GM08714 (cell line): ENCODE data around the gene CDPF1.
"Not testable (repeated sequence)": the region's sequence is repeated elsewhere in the genome, so short reads cannot be mapped to it uniquely, and the experiment has no call there.

Experiments
- H3K4me3 ChIP-seq: fragments of 200-500 bp; sonication (Bioruptor generic); 2 replicates; pipeline ENCODE4 v1.5.1; 2014; ENCODE audit warnings: mild to moderate bottlenecking, low read length, inconsistent platforms
- ZNF274 ChIP-seq: IDR thresholded peaks from 2 replicates; pipeline ENCODE4 v1.6.1; 2012; ENCODE audit warnings: mild to moderate bottlenecking, low read depth, low read length

Gene CDPF1

GRCh38 chr22:46274381-46274780 lies 24.3 kb upstream of the CDPF1 start:
- no peak for TF ChIP-seq ZNF274
- no peak overlapping the region for H3K4me3 ChIP-seq

DNA sequence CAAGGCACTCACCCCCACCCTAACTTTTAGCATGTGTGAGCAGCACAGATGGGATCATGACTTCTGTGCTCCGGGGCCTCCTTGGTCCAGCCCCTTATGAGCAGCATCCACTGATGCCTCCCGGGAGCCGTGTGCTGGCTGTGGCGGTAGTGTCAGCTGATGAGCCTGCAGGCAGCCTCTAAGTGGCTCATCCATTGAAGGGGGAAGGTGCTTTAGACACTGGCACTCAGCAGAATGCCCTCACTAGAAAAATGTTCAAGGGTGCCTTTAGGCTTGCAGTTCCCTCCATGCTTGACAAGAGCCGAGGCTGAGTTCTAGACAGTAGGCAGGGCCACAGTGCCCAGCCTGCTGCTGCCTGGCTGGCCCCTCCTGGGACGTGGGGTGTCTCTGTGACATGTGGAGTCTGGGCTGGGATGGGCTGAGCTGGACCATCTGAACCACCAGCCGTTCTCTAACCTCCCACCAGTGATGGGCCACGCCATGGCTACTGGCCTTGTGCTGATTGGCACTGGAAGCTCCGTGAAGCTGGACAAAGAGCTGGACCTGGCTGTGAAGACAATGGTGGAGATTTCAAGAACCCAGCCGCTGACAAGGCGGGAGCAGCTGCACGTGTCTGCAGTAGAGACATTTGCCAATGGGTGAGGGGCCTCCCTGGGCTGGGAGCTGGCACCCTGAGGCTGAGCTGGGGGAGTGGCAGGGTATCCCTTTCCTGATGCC lies 23.5 kb upstream of the CDPF1 start:
- TF ChIP-seq ZNF274 = no peak

DNA sequence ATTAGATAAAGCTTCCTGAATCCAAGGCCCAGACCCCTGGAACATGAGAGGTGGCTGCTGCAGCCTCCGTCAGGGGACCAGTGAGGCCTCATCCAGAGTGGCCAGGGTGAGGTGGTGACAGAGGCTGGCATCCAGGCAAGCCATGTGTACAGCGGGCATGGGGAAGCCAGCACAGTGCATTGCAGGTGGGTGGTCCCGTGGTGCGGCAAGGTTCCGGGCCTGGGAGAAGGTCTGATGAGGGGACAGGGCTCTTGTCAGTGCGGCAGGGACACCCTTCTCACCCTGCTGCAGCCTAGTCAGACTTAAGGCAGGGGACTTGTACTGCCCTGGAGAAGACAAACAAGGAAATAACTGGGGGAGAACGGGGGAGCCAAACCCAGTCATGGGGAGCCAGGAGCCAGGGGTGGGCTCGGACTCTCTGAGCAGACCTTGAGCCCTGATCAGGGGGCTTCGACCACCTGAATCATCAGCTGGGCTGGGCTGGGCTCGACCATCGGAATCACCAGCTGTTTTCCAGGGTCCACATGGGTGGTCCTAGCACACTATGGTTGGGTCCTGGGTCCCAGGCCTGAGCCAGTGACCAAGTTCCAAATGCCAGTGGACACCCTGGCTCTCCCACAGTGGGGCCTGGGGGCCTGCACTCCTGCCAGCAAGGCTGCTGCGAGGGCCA lies 22.8 kb upstream of the CDPF1 start:
- no peak for TF ChIP-seq ZNF274
- no peak overlapping the region for H3K4me3 ChIP-seq

More for the DNA sequence above, 23.5 kb upstream of the CDPF1 start:
- H3K4me3 ChIP-seq = no peak overlapping the region

DNA sequence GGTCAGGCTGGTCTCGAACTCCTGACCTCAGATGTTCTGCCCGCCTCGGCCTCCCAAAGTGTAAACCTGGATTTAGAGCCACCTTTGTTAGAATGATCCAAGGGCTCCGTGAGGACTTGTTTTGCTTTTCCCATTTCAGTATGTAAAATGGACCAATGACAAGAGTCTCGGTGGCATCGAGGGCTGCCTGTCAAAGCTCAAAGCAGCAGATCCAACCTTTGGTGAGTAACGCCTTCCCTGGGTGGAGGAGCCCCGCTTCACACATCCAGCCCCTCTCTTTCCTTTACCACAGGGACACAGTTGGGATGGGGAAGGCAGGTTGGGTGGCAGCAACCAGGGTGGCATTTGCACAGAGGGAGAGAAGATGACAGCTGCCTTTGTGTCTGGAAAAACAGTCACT lies 22.1 kb upstream of the CDPF1 start:
- TF ChIP-seq ZNF274 = no peak
- H3K4me3 ChIP-seq = no peak overlapping the region

DNA sequence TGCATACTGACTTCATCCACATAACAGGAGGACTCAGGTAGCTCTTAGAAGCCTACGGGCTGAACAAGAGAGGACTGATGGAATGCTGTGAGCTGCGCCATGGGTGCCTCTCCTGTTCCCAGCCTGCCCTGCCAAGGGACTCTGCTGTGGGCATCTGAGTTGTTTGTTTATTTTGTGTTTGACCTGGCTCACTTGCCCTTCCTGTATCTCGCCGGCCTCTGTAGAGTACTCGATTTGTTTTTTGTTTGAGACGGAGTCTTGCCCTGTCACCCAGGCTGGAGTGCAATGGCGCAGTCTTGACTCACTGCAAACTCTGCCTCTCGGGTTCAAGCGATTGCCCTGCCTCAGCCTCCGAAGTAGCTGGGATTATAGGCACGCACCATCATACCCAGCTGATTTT lies 19.5 kb upstream of the CDPF1 start:
- no peak overlapping the region for H3K4me3 ChIP-seq
- TF ChIP-seq ZNF274 = no peak

DNA sequence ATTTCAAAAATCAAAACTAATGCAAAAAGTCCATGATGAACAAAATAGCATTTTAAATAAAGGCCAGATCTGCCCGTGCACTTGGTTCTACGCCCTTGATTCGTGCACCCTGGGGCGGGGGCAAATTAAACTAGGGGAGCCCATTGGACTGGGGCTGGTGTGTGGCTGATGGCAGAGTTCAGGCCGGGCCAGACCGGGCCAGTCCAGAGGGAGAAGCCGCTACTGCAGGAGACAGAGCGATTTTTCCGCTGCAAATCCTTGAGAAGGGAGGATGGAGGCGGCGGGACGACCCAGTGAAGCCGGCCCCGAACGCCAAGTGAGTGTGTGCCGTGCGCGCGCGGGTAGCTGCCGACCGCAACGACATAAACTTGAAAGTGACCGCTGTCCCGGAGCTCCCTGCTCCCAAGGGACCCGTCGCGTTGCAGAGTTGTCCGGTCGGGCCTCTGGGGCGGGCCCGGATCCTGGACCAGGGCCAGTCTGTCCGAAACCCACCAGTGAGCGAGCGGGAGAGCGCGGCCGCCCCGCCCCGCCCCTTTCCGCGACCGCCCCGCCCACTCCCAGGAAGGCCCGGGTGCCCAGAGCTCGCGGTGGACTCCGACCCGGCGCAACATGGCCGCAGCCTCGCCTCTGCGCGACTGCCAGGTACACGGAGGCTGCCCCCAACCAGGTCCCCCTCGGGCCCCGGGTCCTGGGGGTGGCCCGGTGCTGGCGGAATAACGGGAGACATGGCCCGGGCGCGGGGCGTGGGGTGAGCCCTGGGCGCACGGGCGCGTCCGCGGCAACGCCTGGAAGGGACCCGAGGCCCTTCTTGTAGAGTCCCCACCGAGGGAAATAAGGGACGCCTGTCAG lies 17.6 kb upstream of the CDPF1 start, which contains the start of gene TTC38:
TTC38 (plus strand) TSS at position 578 of the 849 bp plus-strand sequence; CDS start at position 610, 32 bp downstream.
- peak within 1 kb of the TSS; percentile 63 for H3K4me3 ChIP-seq
- no peak for TF ChIP-seq ZNF274

- not testable (repeated sequence) for H3K4me3 ChIP-seq
Measured at GRCh38 chr22:46265627-46266026, 15.5 kb upstream of the CDPF1 start.

DNA sequence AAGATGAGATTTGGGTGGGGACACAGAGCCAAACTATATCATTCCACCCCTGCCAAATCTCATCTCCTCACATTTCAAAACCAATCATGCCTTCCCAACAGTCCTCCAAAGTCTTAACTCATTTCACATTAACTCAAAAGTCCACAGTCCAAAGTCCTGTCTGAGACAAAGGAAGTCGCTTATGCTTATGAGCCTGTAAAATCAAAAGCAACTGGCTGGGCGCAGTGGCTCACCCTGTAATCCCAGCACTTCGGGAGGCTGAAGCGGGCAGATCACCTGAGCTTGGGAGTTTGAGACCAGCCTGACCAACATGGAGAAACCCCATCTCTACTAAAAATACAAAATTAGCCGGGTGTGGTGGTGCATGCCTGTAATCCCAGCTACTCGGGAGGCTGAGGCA lies 14.4 kb upstream of the CDPF1 start:
- H3K4me3 ChIP-seq = not testable (repeated sequence)

GRCh38 chr22:46263216-46263590 lies 13.1 kb upstream of the CDPF1 start, which contains the start of gene PKDREJ:
Gene PKDREJ, minus strand, starts transcription at chr22:46263343. Its CDS starts 21 bp downstream, at chr22:46263322.
- TF ChIP-seq ZNF274 = no peak
- H3K4me3 ChIP-seq = no peak within 1 kb of the TSS

GRCh38 chr22:46262449-46263215 lies 12.5 kb upstream of the CDPF1 start:
- H3K4me3 ChIP-seq = no peak overlapping the region
- no peak for TF ChIP-seq ZNF274

GRCh38 chr22:46260038-46260437 lies 9.9 kb upstream of the CDPF1 start:
- H3K4me3 ChIP-seq = no peak overlapping the region
- TF ChIP-seq ZNF274 = no peak

DNA sequence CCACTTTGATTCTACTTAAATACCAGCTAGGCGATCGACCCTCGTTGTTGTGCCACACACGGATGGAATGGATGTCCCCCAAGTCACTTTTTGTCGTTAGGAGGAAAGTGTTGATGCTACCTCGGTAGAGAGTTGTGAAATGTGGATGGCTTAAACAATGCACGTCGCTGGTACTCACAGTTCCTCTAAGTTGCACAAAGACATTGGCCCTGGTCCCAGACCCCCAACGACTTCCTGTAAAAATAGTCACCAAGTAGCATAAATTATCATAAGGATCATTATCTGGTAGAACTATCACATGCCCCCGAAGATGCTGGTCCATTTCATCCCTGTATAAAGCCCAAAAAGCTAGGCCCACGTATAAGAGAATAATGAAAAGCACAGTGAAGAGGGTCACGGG lies 9.3 kb upstream of the CDPF1 start:
- H3K4me3 ChIP-seq = no peak overlapping the region
- no peak for TF ChIP-seq ZNF274

DNA sequence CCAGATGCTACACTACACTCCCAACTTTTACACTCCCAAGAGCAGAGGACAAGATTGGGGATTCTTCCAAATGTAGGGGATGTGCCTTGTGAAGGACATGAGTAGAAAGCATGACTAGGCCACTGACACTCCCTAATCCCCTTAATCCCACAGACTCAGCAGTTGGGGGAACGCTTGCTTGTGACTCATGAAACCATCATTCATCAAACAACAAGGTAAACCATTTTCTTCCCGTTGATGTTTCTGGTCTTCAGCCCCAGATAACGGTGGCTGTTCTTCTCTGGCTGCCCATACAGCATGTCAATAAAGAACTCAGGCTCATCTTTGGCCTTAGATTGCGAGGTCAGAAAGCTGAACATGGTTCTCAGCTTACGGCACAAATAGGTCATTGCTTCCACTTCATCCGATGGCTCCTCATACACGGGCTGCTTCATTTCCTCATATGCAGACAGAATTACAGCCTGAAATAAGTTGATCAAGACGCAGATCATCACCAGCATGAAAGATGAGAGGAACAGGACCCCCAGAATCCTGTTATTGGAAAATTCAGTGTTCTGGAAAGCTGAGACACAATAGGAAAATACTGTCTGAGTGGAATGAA lies 6.4 kb upstream of the CDPF1 start:
- no peak overlapping the region for H3K4me3 ChIP-seq
- no peak for TF ChIP-seq ZNF274
